ENCODE measurements around the gene ASPDH. TPM values are rescaled to one million over a fixed set of nuclear protein-coding genes. Genes with fewer than 3 reads are reported as not detected.
"Not testable (repeated sequence)": the region's sequence is repeated elsewhere in the genome, so short reads cannot be mapped to it uniquely, and the experiment has no call there.

The ASPDH gene
- polyA plus RNA-seq, 4 donors = 0.27 to 20.0 (median 11.5) TPM

DNA sequence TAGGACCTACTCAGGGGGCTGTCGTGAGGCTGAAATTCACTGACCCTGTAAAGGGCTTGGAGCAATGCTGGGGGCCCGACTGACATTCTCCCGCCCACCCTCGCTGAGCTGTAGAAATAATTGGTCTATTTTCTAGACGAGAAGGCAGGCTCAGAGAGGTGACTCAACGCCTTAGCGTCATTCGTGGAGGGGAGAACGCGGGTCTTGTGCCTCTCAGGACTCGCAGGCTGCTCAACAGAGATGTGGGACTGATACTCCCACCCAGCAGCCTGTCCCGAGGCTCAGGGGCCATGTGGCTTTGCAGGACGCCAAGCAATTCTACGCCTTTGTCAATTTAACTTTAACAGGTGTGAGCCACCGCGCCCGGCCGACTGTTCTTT, 23.6 kb upstream of the ASPDH start:
- no peak for FAIRE-seq
- Histone ChIP-seq H3K27me3 (ENCODE audit: control insufficient read depth in 3 of 3, insufficient read depth in 3 of 3, low read length in 3 of 3) (no peaks in the 10 kb centered on the region), H3K36me3 (ENCODE audit: control insufficient read depth in 3 of 3, insufficient read depth in 2 of 3, low read depth in 1 of 3, low read length in 3 of 3) (peaks cover 0 to under 1% (median 0%) of the 10 kb centered on the region in 3 donors), H3K4me3 (ENCODE audit: low read depth in 1 of 3, low read length in 3 of 3) (no peak overlapping the region), H3K4me1 (ENCODE audit: control insufficient read depth in 3 of 3, insufficient read depth in 2 of 3, low read depth in 1 of 3, low read length in 2 of 3) (no peaks in the 10 kb centered on the region), H3K27ac (ENCODE audit: low read depth in 1 of 3, low read length in 2 of 3) (no peak overlapping the region), H3K9me3 (ENCODE audit: control insufficient read depth in 2 of 2, insufficient read depth in 1 of 2, low read depth in 1 of 2, low read length in 1 of 2) (peaks cover 0 to 6% of the 10 kb centered on the region in 2 donors)
- WGBS, 3 donors = 68 to 79% (median 74%) methylated on average over 18 of the region's 18 CpGs
- DNase-seq = no peak

GRCh38 chr19:50536662-50537305, 23.1 kb upstream of the ASPDH start:
- 87 to 91% (median 88%) methylated on average over 16 of the region's 16 CpGs for WGBS, 3 donors
- no peak overlapping the region for H3K27ac ChIP-seq (ENCODE audit: low read depth in 1 of 3, low read length in 2 of 3)
- FAIRE-seq = no peak
- H3K4me1 ChIP-seq (ENCODE audit: control insufficient read depth in 3 of 3, insufficient read depth in 2 of 3, low read depth in 1 of 3, low read length in 2 of 3) = no peaks in the 10 kb centered on the region
- H3K9me3 ChIP-seq (ENCODE audit: control insufficient read depth in 2 of 2, insufficient read depth in 1 of 2, low read depth in 1 of 2, low read length in 1 of 2) = peaks cover 0 to 8% of the 10 kb centered on the region in 2 donors
- no peak overlapping the region for H3K4me3 ChIP-seq (ENCODE audit: low read depth in 1 of 3, low read length in 3 of 3)
- H3K36me3 ChIP-seq (ENCODE audit: control insufficient read depth in 3 of 3, insufficient read depth in 2 of 3, low read depth in 1 of 3, low read length in 3 of 3) = peaks cover 0 to 2% (median 0%) of the 10 kb centered on the region in 3 donors
- H3K27me3 ChIP-seq (ENCODE audit: control insufficient read depth in 3 of 3, insufficient read depth in 3 of 3, low read length in 3 of 3) = no peaks in the 10 kb centered on the region
- no peak for DNase-seq

DNA sequence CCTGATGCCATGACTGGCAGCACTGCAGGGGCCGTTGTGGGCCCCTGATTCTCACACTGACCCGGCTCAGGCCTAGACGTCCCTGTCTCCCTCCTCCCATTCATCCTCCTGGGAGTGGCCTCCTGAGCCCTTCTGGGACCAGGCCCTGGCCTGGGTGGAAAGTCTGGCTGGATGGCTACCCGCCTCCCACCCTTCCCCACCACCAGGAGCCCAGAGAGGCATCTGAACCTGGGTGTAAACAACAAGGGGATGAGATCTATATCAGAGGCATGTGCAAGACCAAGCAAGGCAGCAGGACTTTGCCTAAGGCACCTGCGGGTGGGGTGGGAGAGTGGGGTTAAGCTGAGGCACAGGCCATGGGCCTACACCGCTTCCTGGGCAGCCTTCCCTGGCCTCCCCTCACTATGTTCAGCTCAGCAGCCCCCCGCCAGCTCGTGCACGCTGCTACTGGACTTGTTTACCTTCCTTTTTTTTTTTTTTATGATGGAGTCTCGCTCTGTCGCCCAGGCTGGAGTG, 22.0 kb upstream of the ASPDH start:
- no peak for FAIRE-seq
- Histone ChIP-seq H3K4me1 (ENCODE audit: control insufficient read depth in 3 of 3, insufficient read depth in 2 of 3, low read depth in 1 of 3, low read length in 2 of 3) (no peaks in the 10 kb centered on the region), H3K36me3 (ENCODE audit: control insufficient read depth in 3 of 3, insufficient read depth in 2 of 3, low read depth in 1 of 3, low read length in 3 of 3) (peaks cover 0 to 2% (median 0%) of the 10 kb centered on the region in 3 donors), H3K27me3 (ENCODE audit: control insufficient read depth in 3 of 3, insufficient read depth in 3 of 3, low read length in 3 of 3) (no peaks in the 10 kb centered on the region), H3K4me3 (ENCODE audit: low read depth in 1 of 3, low read length in 3 of 3) (no peak overlapping the region), H3K9me3 (ENCODE audit: control insufficient read depth in 2 of 2, insufficient read depth in 1 of 2, low read depth in 1 of 2, low read length in 1 of 2) (peaks cover 0 to 8% of the 10 kb centered on the region in 2 donors), H3K27ac (ENCODE audit: low read depth in 1 of 3, low read length in 2 of 3) (no peak overlapping the region)
- 53 to 63% (median 61%) methylated on average over 11 of the region's 11 CpGs for WGBS, 3 donors
- no peak for DNase-seq

- no peak overlapping the region for H3K4me3 ChIP-seq (ENCODE audit: low read depth in 1 of 3, low read length in 3 of 3)
- FAIRE-seq = no peak
- H3K36me3 ChIP-seq (ENCODE audit: control insufficient read depth in 3 of 3, insufficient read depth in 2 of 3, low read depth in 1 of 3, low read length in 3 of 3) = peaks cover 0 to 2% (median 0%) of the 10 kb centered on the region in 3 donors
- H3K9me3 ChIP-seq (ENCODE audit: control insufficient read depth in 2 of 2, insufficient read depth in 1 of 2, low read depth in 1 of 2, low read length in 1 of 2) = peaks cover 0 to 8% of the 10 kb centered on the region in 2 donors
- WGBS, 3 donors = 70 to 93% (median 80%) methylated on average over 3 of the region's 3 CpGs
- no peaks in the 10 kb centered on the region for H3K4me1 ChIP-seq (ENCODE audit: control insufficient read depth in 3 of 3, insufficient read depth in 2 of 3, low read depth in 1 of 3, low read length in 2 of 3)
- H3K27me3 ChIP-seq (ENCODE audit: control insufficient read depth in 3 of 3, insufficient read depth in 3 of 3, low read length in 3 of 3) = no peaks in the 10 kb centered on the region
- H3K27ac ChIP-seq (ENCODE audit: low read depth in 1 of 3, low read length in 2 of 3) = no peak overlapping the region
- DNase-seq = no peak
Observed at GRCh38 chr19:50534478-50534877, 20.8 kb upstream of the ASPDH start.

DNA sequence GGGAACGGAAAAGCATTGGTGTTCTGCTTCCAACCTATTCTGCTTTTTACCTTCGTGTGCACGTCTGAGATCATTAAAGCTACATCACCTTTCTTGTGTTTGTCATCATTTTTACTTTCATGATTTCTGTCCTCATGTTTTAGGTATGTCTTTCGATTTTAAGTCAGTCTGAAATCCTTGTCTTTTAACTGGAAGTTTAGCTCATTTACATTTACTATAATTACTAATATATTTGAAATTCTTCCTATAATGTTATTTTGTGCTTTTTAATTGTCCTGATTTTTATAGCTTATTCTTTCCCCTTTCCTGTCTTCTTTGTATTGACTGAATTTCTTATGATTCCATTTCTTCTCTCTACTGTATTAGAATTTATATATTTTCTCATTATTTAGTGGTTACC, 19.2 kb upstream of the ASPDH start:
- WGBS, 3 donors = 81 to 90% (median 89%) methylated on average over 4 of the region's 4 CpGs
- FAIRE-seq = no peak

DNA sequence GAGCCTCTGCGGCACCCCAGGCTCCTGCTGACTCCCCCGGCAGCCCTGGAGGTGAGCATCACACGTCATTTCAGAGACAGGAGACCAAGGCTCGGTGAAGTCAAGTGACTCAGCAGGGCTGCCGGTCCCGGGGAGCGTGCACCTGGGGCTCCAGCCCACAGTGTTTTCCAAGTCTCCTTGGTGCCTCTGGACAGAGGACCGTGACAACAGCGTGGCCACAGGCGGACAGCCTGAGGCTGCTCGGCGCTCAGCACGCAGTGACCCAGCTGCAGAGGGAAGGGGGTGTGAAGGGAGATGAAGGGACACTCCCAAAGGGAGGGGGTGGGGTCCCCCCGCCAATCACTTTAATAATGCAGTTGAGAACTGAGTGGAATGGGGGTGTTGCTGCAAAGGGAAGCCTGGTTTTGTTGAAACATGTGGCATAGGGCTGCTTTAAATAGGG, 17.5 kb upstream of the ASPDH start:
- DNase-seq (no peak), FAIRE-seq (no peak)
- no peak overlapping the region for H3K4me3 ChIP-seq (ENCODE audit: low read depth in 1 of 3, low read length in 3 of 3)
- 57 to 69% (median 58%) methylated on average over 14 of the region's 14 CpGs for WGBS, 3 donors
- H3K27ac ChIP-seq (ENCODE audit: low read depth in 1 of 3, low read length in 2 of 3) = no peak overlapping the region
- no peaks in the 10 kb centered on the region for H3K4me1 ChIP-seq (ENCODE audit: control insufficient read depth in 3 of 3, insufficient read depth in 2 of 3, low read depth in 1 of 3, low read length in 2 of 3)
- H3K27me3 ChIP-seq (ENCODE audit: control insufficient read depth in 3 of 3, insufficient read depth in 3 of 3, low read length in 3 of 3) = no peaks in the 10 kb centered on the region
- peaks cover 0 to 8% of the 10 kb centered on the region in 2 donors for H3K9me3 ChIP-seq (ENCODE audit: control insufficient read depth in 2 of 2, insufficient read depth in 1 of 2, low read depth in 1 of 2, low read length in 1 of 2)
- peaks cover 0 to 2% (median 0%) of the 10 kb centered on the region in 3 donors for H3K36me3 ChIP-seq (ENCODE audit: control insufficient read depth in 3 of 3, insufficient read depth in 2 of 3, low read depth in 1 of 3, low read length in 3 of 3)

More for the DNA sequence above, 19.2 kb upstream of the ASPDH start:
- H3K27ac ChIP-seq (ENCODE audit: low read depth in 1 of 3, low read length in 2 of 3) = no peak overlapping the region
- H3K4me3 ChIP-seq (ENCODE audit: low read depth in 1 of 3, low read length in 3 of 3) = no peak overlapping the region
- H3K9me3 ChIP-seq (ENCODE audit: control insufficient read depth in 2 of 2, insufficient read depth in 1 of 2, low read depth in 1 of 2, low read length in 1 of 2) = peaks cover 0 to 8% of the 10 kb centered on the region in 2 donors
- no peak for DNase-seq
- H3K27me3 ChIP-seq (ENCODE audit: control insufficient read depth in 3 of 3, insufficient read depth in 3 of 3, low read length in 3 of 3) = no peaks in the 10 kb centered on the region
- no peaks in the 10 kb centered on the region for H3K4me1 ChIP-seq (ENCODE audit: control insufficient read depth in 3 of 3, insufficient read depth in 2 of 3, low read depth in 1 of 3, low read length in 2 of 3)
- H3K36me3 ChIP-seq (ENCODE audit: control insufficient read depth in 3 of 3, insufficient read depth in 2 of 3, low read depth in 1 of 3, low read length in 3 of 3) = peaks cover 0 to 2% (median 0%) of the 10 kb centered on the region in 3 donors

DNA sequence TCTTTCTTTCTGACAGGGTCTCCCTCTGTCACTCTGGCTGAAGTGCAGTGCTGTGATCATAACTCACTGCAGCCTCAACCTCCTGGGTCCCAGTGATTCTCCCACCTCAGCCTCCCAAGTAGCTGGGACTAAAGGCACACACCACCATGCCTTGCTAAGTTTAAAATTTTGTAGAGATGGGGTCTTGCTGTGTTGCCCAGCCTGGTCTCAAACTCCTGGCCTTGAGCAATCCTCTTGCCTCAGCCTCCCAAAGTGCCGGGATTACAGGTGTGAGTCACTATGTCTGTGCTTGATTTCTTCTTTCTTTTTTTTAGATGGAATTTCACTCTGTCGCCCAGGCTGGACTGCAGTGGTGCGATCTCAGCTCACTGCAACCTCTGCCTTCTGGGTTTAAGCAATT, 14.3 kb upstream of the ASPDH start:
- not testable (repeated sequence) for FAIRE-seq; H3K4me3 ChIP-seq (ENCODE audit: low read depth in 1 of 3, low read length in 3 of 3); H3K27ac ChIP-seq (ENCODE audit: low read depth in 1 of 3, low read length in 2 of 3); H3K9me3 ChIP-seq (ENCODE audit: control insufficient read depth in 2 of 2, insufficient read depth in 1 of 2, low read depth in 1 of 2, low read length in 1 of 2); DNase-seq; H3K36me3 ChIP-seq (ENCODE audit: control insufficient read depth in 3 of 3, insufficient read depth in 2 of 3, low read depth in 1 of 3, low read length in 3 of 3); H3K4me1 ChIP-seq (ENCODE audit: control insufficient read depth in 3 of 3, insufficient read depth in 2 of 3, low read depth in 1 of 3, low read length in 2 of 3); H3K27me3 ChIP-seq (ENCODE audit: control insufficient read depth in 3 of 3, insufficient read depth in 3 of 3, low read length in 3 of 3)
- WGBS, 3 donors = 83 to 92% (median 86%) methylated on average over 3 of the region's 3 CpGs

DNA sequence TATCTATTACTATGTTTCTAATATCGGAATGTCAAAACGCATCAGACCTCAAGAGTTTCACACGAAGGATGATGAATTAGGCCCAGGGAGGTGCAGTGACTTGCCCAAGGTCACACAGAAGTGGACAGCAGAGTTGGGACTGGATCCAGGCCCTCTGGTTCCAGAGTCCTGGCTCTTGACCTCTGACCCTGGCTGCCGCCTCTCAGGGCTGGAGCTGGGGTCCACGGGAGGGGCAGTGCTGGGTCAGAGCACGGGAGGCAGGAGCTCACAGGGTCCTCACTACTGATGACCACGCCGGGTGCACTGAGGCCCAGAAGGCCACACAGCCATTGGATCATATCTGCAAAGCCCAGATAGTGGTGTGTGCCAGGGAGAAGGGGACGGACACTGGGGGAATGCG, 9.2 kb upstream of the ASPDH start:
- no peak for FAIRE-seq
- Histone ChIP-seq H3K36me3 (ENCODE audit: control insufficient read depth in 3 of 3, insufficient read depth in 2 of 3, low read depth in 1 of 3, low read length in 3 of 3) (peaks cover 0 to 3% (median 0%) of the 10 kb centered on the region in 3 donors), H3K4me1 (ENCODE audit: control insufficient read depth in 3 of 3, insufficient read depth in 2 of 3, low read depth in 1 of 3, low read length in 2 of 3) (no peaks in the 10 kb centered on the region), H3K27ac (ENCODE audit: low read depth in 1 of 3, low read length in 2 of 3) (no peak overlapping the region), H3K27me3 (ENCODE audit: control insufficient read depth in 3 of 3, insufficient read depth in 3 of 3, low read length in 3 of 3) (no peaks in the 10 kb centered on the region), H3K4me3 (ENCODE audit: low read depth in 1 of 3, low read length in 3 of 3) (no peak overlapping the region), H3K9me3 (ENCODE audit: control insufficient read depth in 2 of 2, insufficient read depth in 1 of 2, low read depth in 1 of 2, low read length in 1 of 2) (no peaks in the 10 kb centered on the region)
- 75 to 83% (median 79%) methylated on average over 9 to 10 of the region's 10 CpGs for WGBS, 3 donors
- no peak for DNase-seq

Measured in small intestine (tissue), 7 donors.